Choroid plexus epithelial cell (primary cell): ENCODE results near the gene SIRT5.

Experiments
- DNase-seq: peaks from one replicate; pipeline ENCODE4 v3.0.0-alpha.2; 2010; ENCODE audit warnings: low read depth
- H3K4me3 ChIP-seq: 2 replicates; pipeline ENCODE4 v1.5.1; 2011; ENCODE audit warnings: low read depth, mild to moderate bottlenecking, control low read depth, low read length, moderate library complexity
- CTCF ChIP-seq: conservative IDR thresholded peaks from 2 replicates; pipeline ENCODE4 v1.5.1; 2011; ENCODE audit warnings: low read depth, mild to moderate bottlenecking, control low read depth, inconsistent platforms, low read length, moderate library complexity

Gene SIRT5

GRCh38 chr6:13586603-13587542, 12.5 kb downstream of the SIRT5 start:
- no peak for DNase-seq
- no peak for TF ChIP-seq CTCF
- no peak overlapping the region for H3K4me3 ChIP-seq

DNA sequence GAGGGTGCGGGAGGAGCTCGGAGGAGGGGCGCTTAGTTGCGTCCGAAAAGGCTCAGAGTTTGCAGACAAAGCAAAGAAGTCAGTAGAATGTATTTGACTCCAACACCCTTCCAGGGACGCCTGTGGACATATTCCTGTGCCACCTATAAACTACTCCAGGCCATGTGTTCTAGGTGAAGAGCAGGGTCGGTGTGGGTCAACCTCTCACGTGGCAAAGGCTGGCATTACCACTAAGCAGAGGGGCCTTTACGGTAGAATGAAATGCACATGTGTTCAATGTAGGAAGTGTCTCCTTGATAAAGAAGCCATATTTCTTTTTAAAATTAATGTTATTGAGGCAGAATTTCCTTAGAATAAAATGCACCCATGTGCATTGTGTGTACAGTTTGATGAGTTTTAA, 15.4 kb downstream of the SIRT5 start:
- DNase-seq, result no peak
- no peak overlapping the region for H3K4me3 ChIP-seq
- no peak for TF ChIP-seq CTCF

DNA sequence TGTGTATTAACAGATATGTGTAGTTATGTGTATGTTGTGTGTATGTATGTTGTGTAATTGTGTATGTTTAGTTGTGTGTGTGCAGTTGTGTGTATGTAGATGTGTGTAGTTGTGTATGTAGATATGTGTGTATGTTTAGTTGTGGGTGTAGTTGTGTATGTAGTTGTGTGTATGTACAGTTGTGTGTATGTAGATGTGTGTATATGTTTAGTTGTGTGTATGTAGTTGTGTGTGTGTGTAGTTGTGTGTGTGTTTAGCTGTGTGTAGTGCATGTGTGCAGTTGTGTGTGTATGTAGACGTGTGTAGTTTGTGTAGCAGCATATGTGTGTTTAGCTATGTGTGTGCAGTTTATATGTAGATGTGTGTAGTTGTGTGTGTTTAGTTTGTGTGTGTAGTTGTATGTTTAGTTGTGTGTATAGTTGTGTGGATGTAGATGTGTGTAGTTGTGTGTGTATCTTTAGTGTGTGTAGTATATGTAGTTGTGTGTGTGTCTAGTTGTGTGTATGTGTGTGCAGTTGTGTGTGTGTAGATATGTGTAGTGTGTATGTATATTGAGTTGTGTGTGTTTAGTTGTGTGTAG, 16.3 kb downstream of the SIRT5 start:
- TF ChIP-seq CTCF, result no peak
- no peak overlapping the region for H3K4me3 ChIP-seq
- no peak for DNase-seq

DNA sequence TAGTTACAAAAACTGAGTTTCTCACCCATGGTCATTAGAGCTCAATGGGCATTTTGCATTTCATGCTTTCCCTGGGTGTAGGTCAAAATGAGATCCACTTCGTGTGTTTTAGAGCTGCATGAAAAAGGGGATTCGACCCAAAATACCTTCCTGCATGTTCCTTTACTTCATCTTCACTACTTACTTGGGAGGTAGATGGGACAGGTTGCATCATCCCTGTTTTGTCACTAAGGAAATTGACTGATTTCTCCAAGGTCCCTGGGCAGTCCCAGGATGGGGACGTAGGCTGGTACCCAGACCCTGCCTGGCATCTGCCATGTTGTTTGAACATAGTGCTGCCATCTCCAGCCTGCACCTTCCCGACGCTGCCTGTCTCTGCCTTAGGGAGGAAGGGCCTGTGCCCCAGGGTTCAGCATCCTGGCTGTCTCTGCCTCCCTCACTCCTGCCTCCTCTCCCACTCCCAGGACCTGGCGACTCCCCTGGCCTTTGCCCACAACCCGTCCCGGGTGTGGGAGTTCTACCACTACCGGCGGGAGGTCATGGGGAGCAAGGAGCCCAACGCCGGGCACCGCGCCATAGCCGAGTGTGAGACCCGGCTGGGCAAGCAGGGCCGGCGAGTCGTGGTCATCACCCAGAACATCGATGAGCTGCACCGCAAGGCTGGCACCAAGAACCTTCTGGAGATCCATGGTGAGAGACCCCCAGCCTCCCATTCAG, 17.0 kb downstream of the SIRT5 start:
- no peak for DNase-seq
- no peak for TF ChIP-seq CTCF
- no peak overlapping the region for H3K4me3 ChIP-seq

DNA sequence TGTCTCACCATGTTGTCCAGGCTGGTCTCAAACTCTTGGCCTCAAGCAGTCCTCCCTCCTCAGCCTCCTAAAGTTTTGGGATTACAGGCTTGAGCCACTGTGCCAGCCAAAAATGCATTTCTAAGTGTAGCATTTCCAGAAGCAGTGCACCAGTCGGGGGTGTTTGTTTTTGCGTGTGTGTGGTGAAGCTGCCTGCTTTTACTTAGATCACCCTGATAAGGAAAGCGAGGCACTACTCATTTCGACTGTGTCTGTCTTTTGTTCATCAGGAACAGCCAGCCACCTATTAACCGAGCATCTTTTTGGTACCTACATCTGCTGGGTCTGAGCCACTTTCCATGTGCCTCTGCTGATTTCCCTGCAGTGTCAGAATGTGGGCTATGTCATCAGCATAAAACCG, 18.7 kb downstream of the SIRT5 start:
- no peak for TF ChIP-seq CTCF
- no peak overlapping the region for H3K4me3 ChIP-seq
- DNase-seq, result no peak

GRCh38 chr6:13593720-13594119, 19.3 kb downstream of the SIRT5 start:
- DNase-seq, result no peak
- H3K4me3 ChIP-seq, result no peak overlapping the region
- no peak for TF ChIP-seq CTCF
